EL (cell line): ENCODE measurements around the gene KRT28.

Source experiments
- DNase-seq: peaks from one replicate; pipeline ENCODE4 v3.0.0-alpha.2; 2016

The KRT28 gene

GRCh38 chr17:40799859-40800258, at the start of gene KRT28:
TSS of gene KRT28 (minus strand) at chr17:40799959. CDS start at chr17:40799893, 66 bp downstream.
- DNase-seq: no peak

- no peak for DNase-seq
Measured at GRCh38 chr17:40848583-40849235, 49.0 kb upstream of the KRT28 start.

GRCh38 chr17:40846515-40847144, 46.9 kb upstream of the KRT28 start:
- no peak for DNase-seq

GRCh38 chr17:40844671-40845107, 44.9 kb upstream of the KRT28 start:
- DNase-seq: no peak

- no peak for DNase-seq
Measured at GRCh38 chr17:40843242-40843641, 43.5 kb upstream of the KRT28 start.

GRCh38 chr17:40841246-40841645, 41.5 kb upstream of the KRT28 start:
- DNase-seq: no peak

GRCh38 chr17:40839194-40839593, 39.4 kb upstream of the KRT28 start:
- no peak for DNase-seq

GRCh38 chr17:40836020-40836419, 36.3 kb upstream of the KRT28 start:
- DNase-seq: no peak

GRCh38 chr17:40833882-40834281, 34.1 kb upstream of the KRT28 start:
- no peak for DNase-seq

- DNase-seq: no peak
Measured at GRCh38 chr17:40832840-40833239, 33.1 kb upstream of the KRT28 start.

- no peak for DNase-seq
Measured at GRCh38 chr17:40830085-40830776, 30.5 kb upstream of the KRT28 start.

GRCh38 chr17:40828454-40829044, 28.8 kb upstream of the KRT28 start:
- no peak for DNase-seq

- no peak for DNase-seq
Measured at GRCh38 chr17:40827746-40828453, 28.1 kb upstream of the KRT28 start.

- no peak for DNase-seq
Measured at GRCh38 chr17:40825599-40825998, 25.8 kb upstream of the KRT28 start.

- no peak for DNase-seq
Measured at GRCh38 chr17:40824015-40824832, 24.5 kb upstream of the KRT28 start.

GRCh38 chr17:40822132-40822812, 22.5 kb upstream of the KRT28 start, which contains the start of gene KRT10:
TSS of gene KRT10 (minus strand) at chr17:40822614. CDS start at chr17:40822585, 29 bp downstream.
- DNase-seq: no peak

GRCh38 chr17:40821536-40821935, 21.8 kb upstream of the KRT28 start:
- no peak for DNase-seq

GRCh38 chr17:40820228-40820838, 20.6 kb upstream of the KRT28 start:
- DNase-seq: no peak

GRCh38 chr17:40819528-40820125, 19.9 kb upstream of the KRT28 start:
- DNase-seq: no peak

- DNase-seq: peak; percentile 86
Measured at GRCh38 chr17:40818733-40819527, 19.2 kb upstream of the KRT28 start.
